Astrocyte of the spinal cord (primary cell): ENCODE results near the gene SEPTIN11.

Source experiments
- DNase-seq: peaks from one replicate; pipeline ENCODE4 v3.0.0; 2011; ENCODE audit warnings: low read depth, low spot score
- H3K4me3 ChIP-seq: 2 replicates; pipeline ENCODE4 v1.5.1; 2011; ENCODE audit warnings: low read depth, mild to moderate bottlenecking, low read length, moderate library complexity
- in situ Hi-C: cut with HindIII; loops from 2 replicates; pipeline ENCODE4 v1.10.0; 2017; ENCODE audit warnings: low sequenced_read_pairs
- TF ChIP-seq, protein P1 (sequence below): IDR thresholded peaks from 2 replicates; pipeline ENCODE4 v1.5.1; 2012; ENCODE audit warnings: low read depth, mild to moderate bottlenecking, low read length, inconsistent platforms

The SEPTIN11 gene

DNA sequence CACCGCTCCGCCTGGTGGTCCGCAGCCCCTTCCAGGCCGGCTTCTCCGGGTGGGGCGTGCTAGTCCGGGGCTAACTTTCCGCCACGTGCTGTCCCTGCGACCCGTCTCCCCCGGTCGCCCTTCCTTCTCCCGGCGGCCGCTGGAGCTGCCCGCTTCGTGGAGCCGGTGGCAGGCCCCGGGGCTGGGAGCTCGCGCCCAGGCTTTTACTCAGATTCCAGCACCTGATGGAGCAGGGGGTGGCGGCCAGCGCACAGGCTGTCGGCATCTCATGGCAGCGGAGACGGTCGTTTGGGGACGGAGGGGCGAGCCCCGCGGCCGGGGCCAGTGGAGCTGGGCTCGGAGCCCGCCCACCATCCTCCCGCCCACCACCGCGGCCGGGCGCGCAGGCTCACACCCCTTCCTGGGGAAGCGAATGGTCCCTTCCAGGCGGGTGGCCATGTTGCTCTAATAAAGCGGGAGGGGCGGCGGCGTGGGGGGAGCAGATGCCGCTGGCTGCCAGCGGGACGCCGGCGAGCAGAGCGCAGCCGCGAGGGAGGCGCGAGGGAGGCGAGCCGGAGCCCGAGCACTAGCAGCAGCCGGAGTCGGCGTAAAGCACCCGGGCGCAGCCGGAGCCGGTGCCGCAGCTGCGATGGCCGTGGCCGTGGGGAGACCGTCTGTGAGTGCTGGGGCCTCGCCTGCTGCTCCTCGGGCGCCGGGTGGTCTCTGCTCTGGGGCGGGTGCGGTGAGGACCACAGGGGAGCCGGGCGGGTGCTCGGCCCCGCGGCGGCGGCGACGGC, at the start of gene SEPTIN11:
Gene SEPTIN11, plus strand, starts transcription at position 477 of the 776 bp plus-strand sequence. Its CDS starts 152 bp downstream, at position 629.
- TF ChIP-seq, protein P1, sequence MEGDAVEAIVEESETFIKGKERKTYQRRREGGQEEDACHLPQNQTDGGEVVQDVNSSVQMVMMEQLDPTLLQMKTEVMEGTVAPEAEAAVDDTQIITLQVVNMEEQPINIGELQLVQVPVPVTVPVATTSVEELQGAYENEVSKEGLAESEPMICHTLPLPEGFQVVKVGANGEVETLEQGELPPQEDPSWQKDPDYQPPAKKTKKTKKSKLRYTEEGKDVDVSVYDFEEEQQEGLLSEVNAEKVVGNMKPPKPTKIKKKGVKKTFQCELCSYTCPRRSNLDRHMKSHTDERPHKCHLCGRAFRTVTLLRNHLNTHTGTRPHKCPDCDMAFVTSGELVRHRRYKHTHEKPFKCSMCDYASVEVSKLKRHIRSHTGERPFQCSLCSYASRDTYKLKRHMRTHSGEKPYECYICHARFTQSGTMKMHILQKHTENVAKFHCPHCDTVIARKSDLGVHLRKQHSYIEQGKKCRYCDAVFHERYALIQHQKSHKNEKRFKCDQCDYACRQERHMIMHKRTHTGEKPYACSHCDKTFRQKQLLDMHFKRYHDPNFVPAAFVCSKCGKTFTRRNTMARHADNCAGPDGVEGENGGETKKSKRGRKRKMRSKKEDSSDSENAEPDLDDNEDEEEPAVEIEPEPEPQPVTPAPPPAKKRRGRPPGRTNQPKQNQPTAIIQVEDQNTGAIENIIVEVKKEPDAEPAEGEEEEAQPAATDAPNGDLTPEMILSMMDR: no peak
- peak within 1 kb of the TSS; percentile 94 for H3K4me3 ChIP-seq
- in situ Hi-C loops: no loop called here
- peak; percentile 97 for DNase-seq

DNA sequence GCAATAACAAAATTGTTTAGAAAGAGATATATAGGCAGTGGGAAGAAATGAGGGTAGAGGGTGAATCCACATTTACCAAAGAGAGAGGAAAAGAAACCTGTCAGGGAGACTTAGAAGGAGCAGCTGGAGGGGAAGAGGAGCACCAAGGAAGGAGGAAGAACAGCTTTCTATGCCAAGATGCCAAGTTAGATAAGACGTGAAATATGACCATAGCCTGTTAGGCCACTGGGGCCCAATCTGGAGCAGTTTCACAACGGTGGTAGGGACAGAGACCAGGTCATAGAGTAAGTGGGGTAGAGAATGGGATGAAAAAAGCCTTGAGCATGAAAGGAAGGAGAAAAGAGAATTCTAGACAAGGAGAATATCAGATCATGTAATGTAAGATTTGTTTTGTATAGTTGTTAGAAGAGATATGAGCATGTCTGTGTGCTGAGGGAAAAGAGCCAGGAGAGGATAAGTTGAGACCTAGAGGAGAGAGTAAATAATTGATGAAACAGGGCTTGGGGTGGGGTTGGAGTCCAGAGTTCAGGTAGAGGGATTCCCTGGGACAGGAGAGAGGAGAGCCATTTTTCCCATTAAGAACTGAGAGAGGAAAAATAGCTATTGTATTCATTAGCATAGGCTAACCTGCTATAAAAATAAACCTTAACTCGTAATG, 47.2 kb upstream of the SEPTIN11 start:
- no peak overlapping the region for H3K4me3 ChIP-seq
- DNase-seq: no peak
- TF ChIP-seq, protein P1: no peak
- in situ Hi-C loops: no loop called here

DNA sequence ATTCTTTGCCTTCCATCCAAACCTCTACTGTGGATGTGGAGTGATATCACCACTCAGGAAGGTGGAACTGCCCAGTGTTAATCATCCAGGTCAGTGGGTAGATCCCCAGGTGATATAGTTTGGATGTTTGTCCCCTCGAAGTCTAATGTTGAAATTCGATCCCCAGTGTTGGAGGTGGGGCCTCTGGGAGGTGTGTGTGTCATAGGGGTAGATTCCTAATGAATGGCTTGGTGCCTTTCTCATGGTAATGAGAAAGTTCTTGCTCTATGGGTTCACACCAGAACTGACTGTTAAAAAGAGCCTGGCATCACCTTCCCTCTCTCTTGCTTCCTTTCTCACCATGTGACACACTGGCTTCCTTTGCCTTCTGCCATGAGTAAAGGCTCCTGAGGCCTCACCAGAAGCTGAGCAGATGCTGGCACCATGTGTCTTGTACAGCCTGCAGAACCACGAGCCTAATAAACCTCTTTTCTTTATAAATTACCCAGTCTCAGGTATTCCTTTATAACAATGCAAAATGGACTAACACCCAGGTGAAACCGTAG, 44.8 kb upstream of the SEPTIN11 start:
- no peak overlapping the region for H3K4me3 ChIP-seq
- in situ Hi-C loops: no loop called here
- TF ChIP-seq, protein P1: no peak
- no peak for DNase-seq

DNA sequence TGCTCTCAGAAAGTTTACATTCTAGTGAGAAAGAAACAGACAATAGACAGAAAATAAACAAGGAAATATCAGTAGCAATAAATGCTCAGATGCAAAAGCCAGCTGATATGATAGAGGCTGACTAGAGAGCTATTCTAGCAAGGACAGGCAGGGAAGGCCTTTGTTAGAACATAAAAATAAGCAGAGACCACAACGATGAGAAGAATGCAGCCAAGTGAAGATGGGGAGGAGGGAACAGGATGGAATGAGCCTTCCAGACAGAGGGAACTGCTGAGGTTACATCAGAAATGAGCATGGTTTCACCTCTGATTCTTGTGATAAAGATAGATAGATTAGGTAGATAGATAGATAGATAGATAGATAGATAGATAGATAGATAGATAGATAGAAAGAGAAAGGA, 44.0 kb upstream of the SEPTIN11 start:
- in situ Hi-C loops: no loop called here
- no peak overlapping the region for H3K4me3 ChIP-seq
- TF ChIP-seq, protein P1: no peak
- peak; percentile 65 for DNase-seq

DNA sequence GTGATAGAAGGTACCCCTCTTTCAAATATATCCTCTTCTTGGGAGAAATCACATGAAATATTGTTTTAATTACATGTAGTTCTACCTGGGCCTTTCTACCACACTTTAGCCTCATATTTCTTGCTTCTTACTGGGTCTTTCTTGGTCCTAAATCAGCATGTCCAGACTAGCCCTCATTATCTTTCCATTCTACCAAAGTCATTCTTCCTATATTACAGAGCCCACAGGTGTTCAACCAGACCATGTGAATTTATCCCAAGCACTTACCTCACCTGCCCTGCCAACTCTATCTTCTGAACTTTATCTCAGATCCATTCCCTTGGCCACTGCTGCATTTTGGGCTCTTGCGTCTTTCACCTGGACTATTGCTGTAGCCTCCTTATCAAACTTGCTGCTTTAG, 39.8 kb upstream of the SEPTIN11 start:
- in situ Hi-C loops: no loop called here
- DNase-seq: no peak
- TF ChIP-seq, protein P1: no peak
- H3K4me3 ChIP-seq: no peak overlapping the region

DNA sequence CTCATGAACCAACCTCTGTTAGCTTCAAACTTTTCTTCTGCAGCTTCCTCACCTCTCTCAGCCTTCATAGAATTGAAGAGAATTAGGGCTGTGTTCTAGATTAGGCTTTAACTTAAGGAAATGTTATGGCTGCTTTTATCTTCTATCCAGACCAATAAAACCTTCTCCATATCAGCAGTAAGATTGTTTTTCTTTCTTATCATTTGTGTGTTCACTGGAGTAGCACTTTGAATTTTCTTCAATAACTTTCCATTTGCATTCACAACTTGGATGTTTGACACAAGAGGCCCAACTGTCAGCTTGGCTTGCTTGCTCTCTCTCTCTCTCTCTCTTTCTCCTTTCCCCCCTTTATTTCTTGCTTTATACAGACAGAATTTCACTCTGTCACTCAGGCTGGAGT, 28.8 kb upstream of the SEPTIN11 start:
- no peak for DNase-seq
- in situ Hi-C loops: no loop called here
- TF ChIP-seq, protein P1: no peak
- H3K4me3 ChIP-seq: no peak overlapping the region
